Measurements from ENCODE around the gene CLEC18B.
"Not testable (repeated sequence)": the region's sequence is repeated elsewhere in the genome, so short reads cannot be mapped to it uniquely, and the experiment has no call there.

The CLEC18B gene

GRCh38 chr16:74420612-74421481, at the start of gene CLEC18B:
CLEC18B (minus strand) TSS chr16:74421478; CDS start chr16:74421270, 208 bp downstream.
- not testable (repeated sequence) for DNase-seq

DNA sequence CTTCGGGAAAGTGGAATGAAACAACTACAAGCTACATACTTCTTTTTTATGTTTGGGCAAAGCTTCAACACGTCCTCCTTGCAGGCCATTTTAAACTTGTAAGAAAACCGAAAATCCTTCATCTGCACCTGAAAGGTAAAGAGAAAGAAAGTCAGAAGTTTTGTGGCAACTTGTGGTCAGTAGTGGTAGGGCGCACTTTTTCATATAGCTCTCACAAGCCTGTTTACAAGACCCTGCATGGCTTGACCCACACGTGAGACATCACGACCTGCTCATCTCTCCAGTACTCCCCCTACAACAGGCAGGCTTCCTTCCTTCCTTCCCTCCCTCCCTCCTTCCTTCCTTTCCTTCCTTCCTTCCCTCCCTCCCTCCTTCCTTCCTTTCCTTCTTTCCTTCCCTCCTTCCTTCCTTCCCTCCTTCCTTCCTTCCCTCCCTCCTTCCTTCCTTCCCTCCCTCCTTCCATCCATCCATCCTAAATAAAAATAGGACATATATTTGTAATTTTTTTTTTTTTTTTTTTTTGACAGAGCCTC, 48.7 kb upstream of the CLEC18B start:
- DNase-seq = no peak

GRCh38 chr16:74468807-74469525, 47.7 kb upstream of the CLEC18B start:
- DNase-seq = no peak

GRCh38 chr16:74466872-74467271, 45.6 kb upstream of the CLEC18B start:
- DNase-seq = no peak

DNA sequence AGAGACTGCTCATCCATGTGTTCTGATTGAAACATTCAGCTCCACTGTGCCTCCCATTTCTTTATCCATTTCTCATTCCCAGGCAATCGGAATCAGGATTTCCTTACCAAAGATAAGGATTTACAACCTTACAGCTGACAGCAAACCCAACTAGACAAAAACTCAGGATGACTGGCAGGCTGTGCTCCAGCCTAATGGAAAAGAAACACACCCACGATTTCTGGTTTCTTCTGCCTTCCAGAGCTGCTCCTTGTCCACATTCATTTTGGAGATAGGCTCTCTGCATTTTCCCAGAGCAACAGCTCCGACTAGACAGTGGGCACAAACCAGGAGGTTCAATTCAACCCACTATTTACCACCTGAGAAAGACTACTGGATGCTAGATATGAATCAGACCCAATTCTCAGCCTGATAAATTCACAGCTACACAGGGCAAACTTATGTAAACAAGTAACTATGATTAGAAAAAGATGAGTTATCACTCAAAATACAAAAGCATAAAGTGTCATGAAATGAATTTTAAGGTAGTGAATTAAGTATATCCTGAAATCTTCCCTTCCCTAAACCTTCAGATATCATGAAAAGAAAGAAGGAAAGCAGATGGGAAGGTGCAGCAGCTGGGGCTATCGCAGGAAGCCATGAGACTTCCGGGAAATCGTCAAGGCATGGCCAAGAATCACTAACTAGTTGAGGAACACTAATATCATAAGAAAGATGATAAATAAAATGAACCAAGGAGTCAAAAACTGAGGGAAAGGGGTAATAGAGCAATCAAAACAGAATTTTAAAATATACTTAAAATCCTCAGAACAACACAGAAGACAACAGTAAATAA, 44.8 kb upstream of the CLEC18B start:
- no peak for DNase-seq

- no peak for DNase-seq
Measured at GRCh38 chr16:74465281-74465680, 44.0 kb upstream of the CLEC18B start.

DNA sequence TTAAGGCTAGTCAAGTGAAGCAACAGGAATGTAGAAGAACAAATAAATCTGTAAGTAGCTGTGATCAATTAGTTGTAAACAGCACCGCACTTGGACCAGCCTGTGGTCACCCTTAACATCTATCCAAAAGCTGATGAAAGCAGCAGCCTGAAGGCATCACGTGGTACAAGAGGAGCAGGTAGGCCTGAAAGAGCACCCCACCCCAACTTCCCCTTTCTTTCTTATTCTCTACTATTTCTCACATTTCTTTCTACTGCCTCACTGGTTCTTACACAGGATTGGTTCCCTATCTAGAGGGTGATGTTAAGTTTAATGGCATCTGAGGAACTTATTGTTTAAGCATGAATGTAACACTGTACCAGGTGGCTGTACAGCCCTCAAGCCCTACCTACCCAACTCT, 42.6 kb upstream of the CLEC18B start:
- no peak for DNase-seq

DNA sequence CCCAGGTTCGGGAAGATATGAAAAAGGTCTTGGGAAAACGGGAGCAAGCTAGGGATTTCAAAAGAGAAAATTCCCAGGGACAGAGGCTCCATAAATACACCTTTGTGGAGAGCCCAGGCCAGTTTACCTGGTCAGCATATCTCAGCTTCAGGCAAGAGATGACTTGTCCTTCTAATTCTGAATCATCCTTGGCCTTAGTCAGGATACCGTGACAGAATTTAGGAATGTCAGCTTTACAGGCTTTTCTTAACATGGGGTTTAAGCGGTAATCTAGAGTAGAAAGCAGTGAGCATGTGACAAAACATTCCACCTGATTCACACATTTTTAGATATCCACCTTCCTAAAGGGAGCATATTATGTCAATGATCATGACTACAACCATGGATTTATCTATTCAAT, 41.1 kb upstream of the CLEC18B start:
- no peak for DNase-seq

DNA sequence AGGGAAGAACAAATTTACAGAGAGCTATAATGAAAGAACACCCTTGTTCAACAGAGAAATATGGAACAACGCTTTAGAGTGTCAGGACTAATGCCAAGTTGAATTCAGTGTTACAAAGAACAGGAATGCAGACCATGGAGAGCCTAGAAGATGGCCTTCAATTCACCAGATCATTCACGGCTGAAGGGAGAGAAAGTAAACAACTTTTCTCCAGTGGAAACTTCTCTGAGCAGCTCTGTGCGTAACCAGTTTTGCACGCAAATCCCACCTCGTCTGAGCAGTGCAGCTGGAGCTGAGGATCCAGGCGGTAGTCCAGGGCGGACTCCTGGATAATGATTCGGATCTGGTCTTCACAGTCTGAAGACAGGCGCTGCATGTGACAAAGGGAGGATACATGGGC, 40.5 kb upstream of the CLEC18B start:
- DNase-seq = no peak

- no peak for DNase-seq
Measured at GRCh38 chr16:74460542-74460941, 39.3 kb upstream of the CLEC18B start.

DNA sequence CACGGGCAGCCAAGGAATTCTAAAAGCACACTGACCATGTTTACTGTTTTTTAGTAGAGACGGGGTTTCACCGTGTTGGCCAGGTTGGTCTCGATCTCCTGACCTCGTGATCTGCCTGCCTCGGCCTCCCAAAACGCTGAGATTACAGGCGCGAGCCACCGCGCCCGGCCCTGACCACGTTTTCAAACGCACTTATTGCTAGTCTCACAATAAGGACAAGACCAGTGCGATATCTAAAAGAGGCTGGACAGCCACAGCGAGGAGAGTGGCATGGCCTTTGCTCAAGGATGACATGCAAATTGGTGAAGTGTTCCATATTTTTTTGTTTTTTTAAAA, 35.0 kb upstream of the CLEC18B start:
- DNase-seq = no peak

- DNase-seq = no peak
Measured at GRCh38 chr16:74455619-74456289, 34.5 kb upstream of the CLEC18B start.

DNA sequence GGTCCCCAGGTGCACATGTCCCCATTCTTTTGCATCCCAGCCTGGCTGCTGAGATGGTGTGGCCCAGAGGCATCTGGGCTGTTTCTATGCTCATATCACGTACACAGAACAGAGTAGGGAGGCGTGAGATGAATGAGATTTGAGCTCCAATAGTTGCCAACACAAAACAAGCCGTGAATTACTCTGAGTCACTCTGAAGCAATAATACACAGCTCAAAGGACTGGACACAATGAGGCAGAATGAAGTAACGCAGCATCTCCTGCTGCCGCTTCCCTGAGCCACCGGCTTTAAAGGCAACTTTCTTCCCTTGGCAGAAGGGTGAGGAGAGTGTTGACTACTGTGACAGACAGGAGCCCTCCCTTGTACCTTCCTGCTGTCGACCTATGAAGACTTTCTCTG, 33.9 kb upstream of the CLEC18B start:
- no peak for DNase-seq

GRCh38 chr16:74451951-74452758, 30.9 kb upstream of the CLEC18B start:
- no peak for DNase-seq

GRCh38 chr16:74450967-74451760, 29.9 kb upstream of the CLEC18B start:
- no peak for DNase-seq

GRCh38 chr16:74450236-74450635, 29.0 kb upstream of the CLEC18B start:
- DNase-seq = no peak

GRCh38 chr16:74449470-74449869, 28.2 kb upstream of the CLEC18B start:
- no peak for DNase-seq

- DNase-seq = no peak
Measured at GRCh38 chr16:74448990-74449389, 27.7 kb upstream of the CLEC18B start.

- no peak for DNase-seq
Measured at GRCh38 chr16:74447578-74447977, 26.3 kb upstream of the CLEC18B start.

DNA sequence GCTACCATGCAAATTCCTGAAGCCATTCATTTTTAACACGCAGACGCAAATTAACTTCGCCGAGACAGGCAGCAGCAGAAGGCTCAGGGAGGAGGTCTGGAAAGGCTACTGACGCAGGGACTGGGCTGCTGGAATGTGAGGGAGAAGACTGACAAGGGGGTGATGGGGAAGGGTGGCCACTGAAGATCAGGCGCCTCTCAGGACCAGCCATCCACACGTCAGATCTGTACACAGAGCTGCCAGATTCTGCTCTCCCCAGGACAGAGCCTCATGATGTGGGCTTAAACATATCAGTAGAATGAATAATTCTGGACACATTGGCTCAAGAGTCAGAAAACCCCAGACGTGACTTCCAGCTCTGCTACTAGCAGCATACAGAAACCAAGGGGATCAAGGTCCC, 25.6 kb upstream of the CLEC18B start:
- no peak for DNase-seq

Measured in NCI-H1694 (cell line).